ENCODE measurements around the gene UBE2H.

The UBE2H gene

DNA sequence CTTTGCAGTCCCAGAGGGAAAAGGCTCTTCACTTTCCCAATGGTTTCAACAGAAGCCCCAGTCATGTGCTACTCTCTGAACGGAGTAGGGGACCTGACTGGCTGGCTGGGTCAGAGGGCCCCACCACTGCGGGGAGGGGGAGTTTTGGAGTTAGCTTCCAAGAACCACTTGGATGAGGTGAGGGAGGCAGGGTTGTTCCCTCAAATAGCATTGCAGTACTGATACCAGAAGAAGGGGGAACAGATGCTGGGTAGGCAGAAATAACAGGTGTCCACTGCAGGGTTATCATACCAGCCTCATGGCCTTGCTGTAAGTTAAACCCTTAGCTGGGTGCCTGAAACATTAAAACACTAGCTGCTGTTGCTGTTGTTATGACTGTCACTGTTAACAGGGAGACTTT is 131.3 kb downstream of the UBE2H start:
- no peak for TF ChIP-seq CTCF (conservative IDR thresholded peaks at IDR 0.05; ENCODE audit: low read length)
- DNase-seq (ENCODE audit: low read depth), result no peak
- no peak overlapping the region for H3K4me3 ChIP-seq (ENCODE audit: low read length)

DNA sequence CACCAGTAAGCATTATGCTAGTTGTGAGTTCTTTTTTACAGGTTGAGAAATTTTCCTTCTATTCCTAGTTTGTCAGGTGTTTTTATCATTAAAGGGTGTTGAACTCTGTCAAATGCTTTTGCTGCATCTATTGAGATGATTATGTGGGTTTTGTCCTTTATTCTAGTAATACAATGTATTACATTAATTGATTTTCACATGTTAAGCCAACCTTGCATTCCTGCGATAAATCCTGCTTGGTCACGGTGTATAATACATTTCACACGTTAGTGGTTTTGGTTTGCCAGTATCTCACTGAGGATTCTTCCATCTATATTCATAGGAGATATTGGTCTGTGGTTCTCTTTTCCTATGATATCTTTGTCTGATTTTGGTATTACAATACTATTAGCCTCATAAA is 136.0 kb downstream of the UBE2H start:
- H3K4me3 ChIP-seq (ENCODE audit: low read length), result no peak overlapping the region
- DNase-seq (ENCODE audit: low read depth), result no peak
- no peak for TF ChIP-seq CTCF (conservative IDR thresholded peaks at IDR 0.05; ENCODE audit: low read length)

- no peak overlapping the region for H3K4me3 ChIP-seq (ENCODE audit: low read length)
- DNase-seq (ENCODE audit: low read depth), result no peak
- TF ChIP-seq CTCF (conservative IDR thresholded peaks at IDR 0.05; ENCODE audit: low read length), result no peak
Observed at GRCh38 chr7:129807863-129808262, 144.9 kb downstream of the UBE2H start.

DNA sequence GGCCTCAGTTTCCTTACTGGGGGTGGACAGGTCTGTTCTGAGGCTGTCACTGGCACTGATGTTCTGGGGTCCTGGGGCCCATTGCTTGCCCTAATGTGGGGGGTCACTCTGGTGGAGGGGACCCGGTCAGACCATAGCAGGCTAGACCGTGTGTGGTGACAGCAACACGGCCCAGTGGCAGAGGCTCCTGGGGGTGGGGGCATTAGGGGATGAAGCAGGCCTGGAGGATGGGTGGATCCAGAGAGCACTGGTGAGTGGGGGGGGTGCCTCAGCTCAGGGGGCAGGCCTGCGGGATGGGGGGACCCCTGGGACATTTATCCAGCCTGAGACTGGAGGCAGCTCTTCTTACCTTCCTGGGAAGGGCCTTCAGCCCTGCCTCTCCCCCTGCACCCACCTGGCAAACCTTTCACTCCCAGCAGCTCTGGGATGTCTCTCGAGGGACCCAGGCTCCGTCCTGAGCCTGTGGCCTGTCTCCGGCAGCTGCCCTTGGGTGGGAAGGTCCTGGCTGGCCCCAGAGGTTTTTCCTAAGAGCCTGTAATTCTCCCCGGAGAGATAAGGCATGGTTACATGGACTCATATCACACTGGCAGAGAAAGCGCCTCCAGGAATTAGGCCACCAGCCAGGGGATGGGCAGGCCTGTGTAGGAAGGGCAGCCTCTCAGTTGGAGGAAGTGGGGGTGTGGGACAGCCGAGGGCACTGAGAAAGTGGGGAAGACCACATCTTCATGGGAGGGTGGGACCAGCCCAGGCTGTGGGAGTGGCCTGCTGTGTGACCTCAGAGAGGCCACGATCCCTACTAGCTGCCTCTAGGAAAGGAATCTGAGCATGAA is 147.7 kb downstream of the UBE2H start:
- DNase-seq (ENCODE audit: low read depth), result no peak
- no peak for TF ChIP-seq CTCF (conservative IDR thresholded peaks at IDR 0.05; ENCODE audit: low read length)
- no peak overlapping the region for H3K4me3 ChIP-seq (ENCODE audit: low read length)

- H3K4me3 ChIP-seq (ENCODE audit: low read length), result no peak overlapping the region
- no peak for DNase-seq (ENCODE audit: low read depth)
- TF ChIP-seq CTCF (conservative IDR thresholded peaks at IDR 0.05; ENCODE audit: low read length), result no peak
Observed at GRCh38 chr7:129804111-129804889, 148.5 kb downstream of the UBE2H start.

- no peak for DNase-seq (ENCODE audit: low read depth)
- H3K4me3 ChIP-seq (ENCODE audit: low read length), result no peak overlapping the region
- no peak for TF ChIP-seq CTCF (conservative IDR thresholded peaks at IDR 0.05; ENCODE audit: low read length)
Observed at GRCh38 chr7:129803546-129804081, 149.1 kb downstream of the UBE2H start.

Data from AG10803 (cell line).